Measurements from ENCODE around the gene KRT77.
"Not testable (repeated sequence)": the region's sequence is repeated elsewhere in the genome, so short reads cannot be mapped to it uniquely, and the experiment has no call there.

The KRT77 gene

DNA sequence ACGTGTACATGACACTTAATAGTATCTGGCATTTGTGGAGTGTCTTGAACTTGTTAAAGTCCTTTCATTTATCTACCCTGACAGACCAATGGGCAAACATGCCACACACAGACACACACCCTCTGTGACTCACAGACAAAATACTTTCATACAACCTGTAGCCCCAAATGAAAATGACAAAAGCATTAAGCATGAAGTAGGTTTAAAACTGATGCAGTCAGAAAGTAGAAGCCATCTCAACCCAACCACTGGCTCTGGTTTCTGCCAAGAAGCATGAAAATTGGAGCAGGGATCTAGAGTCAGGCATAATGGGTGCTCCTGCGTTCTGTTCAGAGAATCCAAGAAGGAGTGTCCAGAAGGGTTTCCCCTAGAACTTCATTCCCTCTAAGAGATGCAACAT lies 23.1 kb upstream of the KRT77 start:
- Histone ChIP-seq H3K4me3 (ENCODE audit: low read length in 2 of 2) (no peak overlapping the region), H3K27ac (ENCODE audit: low read length) (no peak overlapping the region), H3K9ac (ENCODE audit: low read length in 2 of 2) (no peak overlapping the region), H3K9me3 (ENCODE audit: control insufficient read depth in 2 of 2, low read length in 2 of 2) (no peaks in the 10 kb centered on the region), H3K4me1 (ENCODE audit: control insufficient read depth, insufficient read depth, low read length) (no peaks in the 10 kb centered on the region), H3K27me3 (ENCODE audit: control insufficient read depth in 1 of 2, insufficient read depth in 2 of 2, low read length in 2 of 2) (peaks cover 3 to 10% of the 10 kb centered on the region in 2 donors), H3K36me3 (ENCODE audit: control insufficient read depth in 2 of 2, insufficient read depth in 2 of 2, low read length in 2 of 2) (no peaks in the 10 kb centered on the region)

DNA sequence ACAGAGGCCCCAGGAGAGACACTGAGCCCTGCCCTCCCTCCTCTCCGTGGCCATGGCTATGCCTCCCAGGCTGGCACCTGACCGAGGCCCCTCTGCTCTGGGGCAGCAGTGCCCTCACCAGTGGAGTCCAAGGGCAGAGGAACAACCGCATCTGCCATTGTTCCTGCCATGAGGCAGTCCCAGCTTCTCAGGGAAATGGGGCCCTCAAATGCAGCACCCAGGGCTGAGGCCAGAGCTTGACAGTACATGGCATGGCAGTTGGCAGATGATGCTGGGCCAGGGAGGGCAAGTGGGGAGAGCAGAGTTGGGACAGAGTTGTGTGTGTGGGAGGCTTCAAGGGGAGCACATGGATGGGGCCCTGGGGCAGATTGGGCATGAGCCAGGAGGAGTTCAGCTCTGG lies 21.1 kb upstream of the KRT77 start:
- Histone ChIP-seq H3K9me3 (ENCODE audit: control insufficient read depth in 2 of 2, low read length in 2 of 2) (no peaks in the 10 kb centered on the region), H3K27ac (ENCODE audit: low read length) (no peak overlapping the region), H3K9ac (ENCODE audit: low read length in 2 of 2) (no peak overlapping the region), H3K4me1 (ENCODE audit: control insufficient read depth, insufficient read depth, low read length) (no peaks in the 10 kb centered on the region), H3K27me3 (ENCODE audit: control insufficient read depth in 1 of 2, insufficient read depth in 2 of 2, low read length in 2 of 2) (peaks cover 3 to 10% of the 10 kb centered on the region in 2 donors), H3K4me3 (ENCODE audit: low read length in 2 of 2) (no peak overlapping the region), H3K36me3 (ENCODE audit: control insufficient read depth in 2 of 2, insufficient read depth in 2 of 2, low read length in 2 of 2) (no peaks in the 10 kb centered on the region)

DNA sequence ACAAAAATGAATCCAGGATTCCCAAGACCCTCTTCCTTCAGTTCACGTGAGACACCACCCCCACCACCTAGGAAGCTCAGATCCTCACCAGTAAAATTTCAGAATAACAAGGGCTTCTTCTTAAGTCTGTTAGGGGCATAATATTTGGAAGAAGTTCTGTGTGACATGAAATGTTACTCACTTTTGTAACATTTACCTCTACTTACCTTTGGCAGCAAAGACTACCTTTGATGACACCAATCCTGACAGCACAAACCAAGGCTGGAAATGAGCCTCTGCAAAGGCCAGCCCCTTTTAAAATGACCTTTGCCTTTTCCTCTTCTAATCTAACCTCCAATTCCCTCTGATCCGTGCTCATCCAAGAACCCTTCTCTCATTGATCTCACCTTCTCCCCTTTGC lies 19.4 kb upstream of the KRT77 start:
- Histone ChIP-seq H3K27ac (ENCODE audit: low read length) (no peak overlapping the region), H3K4me1 (ENCODE audit: control insufficient read depth, insufficient read depth, low read length) (no peaks in the 10 kb centered on the region), H3K9me3 (ENCODE audit: control insufficient read depth in 2 of 2, low read length in 2 of 2) (no peaks in the 10 kb centered on the region), H3K4me3 (ENCODE audit: low read length in 2 of 2) (no peak overlapping the region), H3K27me3 (ENCODE audit: control insufficient read depth in 1 of 2, insufficient read depth in 2 of 2, low read length in 2 of 2) (peaks cover 3 to 8% of the 10 kb centered on the region in 2 donors), H3K36me3 (ENCODE audit: control insufficient read depth in 2 of 2, insufficient read depth in 2 of 2, low read length in 2 of 2) (no peaks in the 10 kb centered on the region), H3K9ac (ENCODE audit: low read length in 2 of 2) (no peak overlapping the region)

DNA sequence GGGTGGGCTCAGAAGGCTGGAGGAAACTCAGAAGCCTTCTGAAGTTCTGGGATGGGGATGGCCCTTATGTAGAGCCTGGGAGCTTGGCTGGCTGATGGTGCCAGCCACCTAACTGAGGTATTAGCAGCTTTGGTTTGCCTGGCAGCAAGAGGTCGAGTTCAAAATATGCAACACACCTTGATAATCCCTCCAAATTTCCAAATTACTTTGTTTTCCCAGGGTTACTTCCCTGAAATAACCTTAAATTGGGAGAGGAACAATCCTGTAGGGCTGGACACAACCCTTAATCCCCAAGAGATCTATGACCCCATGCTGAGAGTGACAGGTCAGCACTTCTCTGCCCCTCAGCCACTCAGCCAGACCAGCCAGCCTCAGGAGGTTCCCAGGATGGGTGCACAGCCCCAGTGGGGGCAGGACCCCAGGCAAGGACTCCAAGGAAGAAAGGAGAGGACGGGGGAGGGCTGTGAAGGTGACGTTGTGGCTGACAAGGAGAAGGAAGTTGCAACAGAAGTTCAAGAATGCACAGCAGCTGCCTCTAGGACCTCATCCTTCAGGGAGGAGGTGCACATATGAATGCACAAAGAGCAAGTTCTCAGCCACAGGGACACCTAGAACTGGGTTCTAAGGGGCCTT lies 18.6 kb upstream of the KRT77 start:
- H3K27ac ChIP-seq (ENCODE audit: low read length): no peak overlapping the region
- peaks cover 3 to 6% of the 10 kb centered on the region in 2 donors for H3K27me3 ChIP-seq (ENCODE audit: control insufficient read depth in 1 of 2, insufficient read depth in 2 of 2, low read length in 2 of 2)
- H3K36me3 ChIP-seq (ENCODE audit: control insufficient read depth in 2 of 2, insufficient read depth in 2 of 2, low read length in 2 of 2): no peaks in the 10 kb centered on the region
- H3K4me1 ChIP-seq (ENCODE audit: control insufficient read depth, insufficient read depth, low read length): no peaks in the 10 kb centered on the region
- H3K9me3 ChIP-seq (ENCODE audit: control insufficient read depth in 2 of 2, low read length in 2 of 2): no peaks in the 10 kb centered on the region
- no peak overlapping the region for H3K4me3 ChIP-seq (ENCODE audit: low read length in 2 of 2)
- H3K9ac ChIP-seq (ENCODE audit: low read length in 2 of 2): no peak overlapping the region

DNA sequence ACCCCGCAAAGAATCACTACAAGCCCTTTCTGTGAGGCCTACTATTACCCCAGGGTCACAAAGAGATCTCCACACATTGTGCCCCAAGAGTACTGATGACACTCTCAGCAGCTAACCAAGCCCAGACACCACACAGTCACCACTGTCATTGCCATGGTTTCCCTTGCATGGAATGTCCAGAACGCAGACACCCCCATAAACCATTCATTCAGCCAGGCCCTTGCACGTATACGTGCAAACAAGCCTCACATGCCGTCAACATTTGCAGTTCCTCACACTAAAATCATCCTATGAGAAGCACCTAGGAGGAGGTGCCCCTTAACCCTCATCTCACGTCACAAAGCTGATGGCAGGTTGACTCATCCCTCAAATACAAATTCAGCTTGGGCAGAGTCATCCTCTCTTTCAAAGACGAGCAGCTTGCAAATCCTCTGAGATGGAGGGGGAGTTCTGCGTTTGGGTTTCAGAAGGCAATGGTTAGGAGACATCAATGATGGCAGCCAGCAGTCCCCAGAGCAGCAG lies 17.1 kb upstream of the KRT77 start:
- Histone ChIP-seq H3K27ac (ENCODE audit: low read length) (no peak overlapping the region), H3K9me3 (ENCODE audit: control insufficient read depth in 2 of 2, low read length in 2 of 2) (no peaks in the 10 kb centered on the region), H3K36me3 (ENCODE audit: control insufficient read depth in 2 of 2, insufficient read depth in 2 of 2, low read length in 2 of 2) (no peaks in the 10 kb centered on the region), H3K9ac (ENCODE audit: low read length in 2 of 2) (no peak overlapping the region), H3K4me3 (ENCODE audit: low read length in 2 of 2) (no peak overlapping the region), H3K4me1 (ENCODE audit: control insufficient read depth, insufficient read depth, low read length) (no peaks in the 10 kb centered on the region), H3K27me3 (ENCODE audit: control insufficient read depth in 1 of 2, insufficient read depth in 2 of 2, low read length in 2 of 2) (peaks cover 3 to 4% of the 10 kb centered on the region in 2 donors)

DNA sequence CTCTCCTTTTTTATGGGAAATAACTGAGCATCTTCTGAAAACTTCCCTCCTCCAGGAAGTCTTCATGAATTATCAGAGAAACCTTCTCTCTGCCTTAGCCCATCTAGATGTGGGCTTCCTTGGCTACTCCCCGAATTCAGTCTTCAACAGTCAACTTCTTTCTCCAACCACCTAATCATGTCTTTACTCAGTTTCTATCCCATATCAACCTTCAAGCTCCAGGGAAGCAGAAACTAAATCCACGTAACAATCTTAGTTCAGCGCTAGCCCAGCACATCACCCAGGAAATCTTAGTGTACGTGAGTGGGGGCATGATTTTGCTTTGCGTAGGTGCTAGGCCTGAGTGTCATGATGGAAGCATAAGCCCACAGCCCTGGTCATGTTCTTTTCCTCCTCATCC lies 12.7 kb upstream of the KRT77 start:
- Histone ChIP-seq H3K4me3 (ENCODE audit: low read length in 2 of 2) (no peak overlapping the region), H3K4me1 (ENCODE audit: control insufficient read depth, insufficient read depth, low read length) (no peaks in the 10 kb centered on the region), H3K9me3 (ENCODE audit: control insufficient read depth in 2 of 2, low read length in 2 of 2) (no peaks in the 10 kb centered on the region), H3K27ac (ENCODE audit: low read length) (no peak overlapping the region), H3K36me3 (ENCODE audit: control insufficient read depth in 2 of 2, insufficient read depth in 2 of 2, low read length in 2 of 2) (no peaks in the 10 kb centered on the region), H3K9ac (ENCODE audit: low read length in 2 of 2) (no peak overlapping the region), H3K27me3 (ENCODE audit: control insufficient read depth in 1 of 2, insufficient read depth in 2 of 2, low read length in 2 of 2) (peaks cover 21 to 22% of the 10 kb centered on the region in 2 donors)

DNA sequence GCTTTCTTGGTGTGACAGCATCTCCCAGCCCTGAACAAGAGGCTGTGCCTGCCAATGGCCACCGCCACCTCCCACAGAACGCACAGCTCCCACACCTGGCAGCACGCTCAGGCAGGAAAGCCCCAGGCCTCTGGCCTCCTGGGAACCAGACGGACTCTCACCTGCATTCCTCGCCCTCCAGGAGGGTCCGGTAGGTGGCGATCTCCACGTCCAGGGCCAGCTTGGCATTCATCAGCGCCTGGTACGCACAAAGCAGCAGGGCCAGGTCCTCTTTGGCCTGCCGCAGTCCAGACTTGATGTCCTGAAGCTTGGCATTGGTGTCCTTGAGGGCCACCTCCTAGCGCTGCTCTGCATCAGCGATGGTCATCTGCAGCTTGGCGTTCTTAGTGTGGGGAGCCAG lies 12.1 kb upstream of the KRT77 start:
- H3K4me3 ChIP-seq (ENCODE audit: low read length in 2 of 2): no peak overlapping the region
- peaks cover 21 to 22% of the 10 kb centered on the region in 2 donors for H3K27me3 ChIP-seq (ENCODE audit: control insufficient read depth in 1 of 2, insufficient read depth in 2 of 2, low read length in 2 of 2)
- H3K36me3 ChIP-seq (ENCODE audit: control insufficient read depth in 2 of 2, insufficient read depth in 2 of 2, low read length in 2 of 2): no peaks in the 10 kb centered on the region
- H3K27ac ChIP-seq (ENCODE audit: low read length): no peak overlapping the region
- no peak overlapping the region for H3K9ac ChIP-seq (ENCODE audit: low read length in 2 of 2)
- H3K9me3 ChIP-seq (ENCODE audit: control insufficient read depth in 2 of 2, low read length in 2 of 2): no peaks in the 10 kb centered on the region
- H3K4me1 ChIP-seq (ENCODE audit: control insufficient read depth, insufficient read depth, low read length): no peaks in the 10 kb centered on the region

DNA sequence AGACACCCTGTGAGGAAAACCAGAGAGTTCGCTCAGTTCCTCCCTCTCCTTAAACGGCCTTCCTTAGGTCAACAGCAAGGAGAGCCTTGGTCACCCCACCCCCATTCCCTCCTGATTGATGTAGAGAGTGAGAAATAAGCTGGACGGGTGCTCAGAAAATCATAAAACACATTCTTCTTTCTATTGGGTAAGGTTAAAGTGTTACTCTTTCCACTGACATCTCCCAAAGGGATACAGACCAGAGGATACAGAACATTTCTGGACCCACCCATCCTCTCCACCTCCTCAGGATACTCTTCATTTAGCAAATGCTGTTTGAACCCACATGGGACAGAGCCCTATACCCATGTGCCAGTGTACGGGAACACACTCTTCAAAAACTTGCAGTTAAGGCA lies 11.6 kb upstream of the KRT77 start:
- Histone ChIP-seq H3K27me3 (ENCODE audit: control insufficient read depth in 1 of 2, insufficient read depth in 2 of 2, low read length in 2 of 2) (peaks cover 21 to 22% of the 10 kb centered on the region in 2 donors), H3K9me3 (ENCODE audit: control insufficient read depth in 2 of 2, low read length in 2 of 2) (no peaks in the 10 kb centered on the region), H3K9ac (ENCODE audit: low read length in 2 of 2) (no peak overlapping the region), H3K4me3 (ENCODE audit: low read length in 2 of 2) (no peak overlapping the region), H3K4me1 (ENCODE audit: control insufficient read depth, insufficient read depth, low read length) (no peaks in the 10 kb centered on the region), H3K36me3 (ENCODE audit: control insufficient read depth in 2 of 2, insufficient read depth in 2 of 2, low read length in 2 of 2) (no peaks in the 10 kb centered on the region), H3K27ac (ENCODE audit: low read length) (no peak overlapping the region)

DNA sequence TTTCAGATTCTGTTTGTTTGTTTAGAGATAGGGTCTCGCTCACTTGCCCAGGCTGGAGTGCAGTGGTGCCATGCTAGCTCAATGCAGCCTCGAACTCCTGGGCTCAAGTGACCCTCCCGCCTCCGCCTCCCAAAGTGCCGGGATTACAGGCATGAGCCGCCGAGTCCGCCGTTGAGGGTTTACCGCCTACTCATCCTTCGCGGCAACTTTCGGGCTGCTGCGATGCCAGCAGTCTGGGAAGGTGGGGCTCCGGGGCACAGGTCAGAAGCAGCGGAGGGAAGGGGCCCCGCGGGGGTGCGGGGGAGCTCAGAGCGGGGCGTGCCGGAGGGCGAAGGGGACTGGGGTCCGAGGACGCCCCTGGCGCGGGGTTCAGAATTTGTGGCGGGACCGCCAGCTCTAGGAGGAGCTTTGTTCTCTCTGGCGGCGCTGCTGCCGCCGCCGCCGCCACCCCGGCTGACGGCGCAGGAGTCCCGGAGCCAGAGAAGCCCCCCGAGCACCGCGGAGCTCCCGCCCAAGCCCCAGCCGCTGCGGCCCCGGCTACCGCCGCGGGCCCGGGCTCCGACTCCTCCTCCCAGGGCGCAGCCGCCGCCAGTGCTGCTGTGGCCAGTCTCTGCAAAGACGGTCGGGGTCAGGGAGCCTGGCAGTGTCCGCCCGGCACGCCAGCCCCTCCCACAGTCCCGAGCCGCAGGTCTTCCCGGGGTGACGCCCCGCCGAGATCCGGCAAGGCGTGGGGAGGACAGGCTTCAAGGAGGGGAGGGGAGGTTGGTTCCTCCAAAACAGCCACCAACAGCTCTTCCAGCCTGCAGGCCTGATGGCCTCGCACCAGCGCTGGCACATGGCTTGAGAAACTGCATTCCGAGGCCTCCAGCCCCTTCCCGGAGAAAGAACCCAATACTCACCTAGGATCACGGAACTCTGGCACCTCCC lies 10.9 kb upstream of the KRT77 start:
- Histone ChIP-seq H3K36me3 (ENCODE audit: control insufficient read depth in 2 of 2, insufficient read depth in 2 of 2, low read length in 2 of 2) (no peaks in the 10 kb centered on the region), H3K27ac (ENCODE audit: low read length) (no peak overlapping the region), H3K9me3 (ENCODE audit: control insufficient read depth in 2 of 2, low read length in 2 of 2) (no peaks in the 10 kb centered on the region), H3K9ac (ENCODE audit: low read length in 2 of 2) (no peak overlapping the region), H3K27me3 (ENCODE audit: control insufficient read depth in 1 of 2, insufficient read depth in 2 of 2, low read length in 2 of 2) (peaks cover 21 to 22% of the 10 kb centered on the region in 2 donors), H3K4me3 (ENCODE audit: low read length in 2 of 2) (peak overlapping the region; percentile 22 to 32), H3K4me1 (ENCODE audit: control insufficient read depth, insufficient read depth, low read length) (no peaks in the 10 kb centered on the region)

DNA sequence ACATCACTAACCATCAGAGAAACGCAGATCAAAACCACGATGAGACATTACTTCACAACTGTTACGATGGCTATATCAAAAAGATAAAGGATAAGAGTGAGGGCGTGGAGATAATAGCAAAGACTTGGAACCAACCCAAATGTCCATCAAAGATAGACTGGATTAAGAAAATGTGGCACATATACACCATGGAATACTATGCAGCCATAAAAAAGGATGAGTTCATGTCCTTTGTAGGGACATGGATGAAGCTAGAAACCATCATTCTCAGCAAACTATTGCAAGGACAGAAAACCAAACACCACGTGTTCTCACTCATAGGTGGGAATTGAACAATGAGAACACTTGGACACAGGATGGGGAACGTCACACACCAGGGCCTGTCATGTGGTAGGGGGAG lies 8.8 kb upstream of the KRT77 start:
- not testable (repeated sequence) for H3K9me3 ChIP-seq (ENCODE audit: control insufficient read depth in 2 of 2, low read length in 2 of 2); H3K36me3 ChIP-seq (ENCODE audit: control insufficient read depth in 2 of 2, insufficient read depth in 2 of 2, low read length in 2 of 2); H3K4me1 ChIP-seq (ENCODE audit: control insufficient read depth, insufficient read depth, low read length); H3K4me3 ChIP-seq (ENCODE audit: low read length in 2 of 2); H3K9ac ChIP-seq (ENCODE audit: low read length in 2 of 2); H3K27ac ChIP-seq (ENCODE audit: low read length)
- peaks cover 22 to 24% of the 10 kb centered on the region in 2 donors for H3K27me3 ChIP-seq (ENCODE audit: control insufficient read depth in 1 of 2, insufficient read depth in 2 of 2, low read length in 2 of 2)

DNA sequence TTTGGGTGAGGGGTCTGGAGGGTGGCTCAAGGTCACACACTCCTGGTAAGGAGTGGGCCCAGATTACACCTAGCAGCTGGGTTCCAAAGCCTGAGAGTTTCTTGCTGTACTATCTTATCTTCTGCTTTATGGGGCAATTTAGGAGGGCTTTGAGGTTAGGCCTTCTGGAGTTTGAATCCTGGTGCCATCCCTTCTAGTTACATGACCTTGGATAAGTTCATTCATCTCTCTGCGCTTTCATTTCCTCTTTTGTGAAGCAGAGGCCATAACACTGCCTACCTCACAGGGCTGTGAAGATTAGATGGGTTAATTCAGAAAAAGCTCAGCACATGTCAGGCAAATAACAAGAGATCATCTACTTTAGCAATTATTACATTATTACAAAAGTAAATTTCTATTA lies 7.4 kb upstream of the KRT77 start:
- Histone ChIP-seq H3K9me3 (ENCODE audit: control insufficient read depth in 2 of 2, low read length in 2 of 2) (no peaks in the 10 kb centered on the region), H3K4me1 (ENCODE audit: control insufficient read depth, insufficient read depth, low read length) (no peaks in the 10 kb centered on the region), H3K27ac (ENCODE audit: low read length) (no peak overlapping the region), H3K9ac (ENCODE audit: low read length in 2 of 2) (no peak overlapping the region), H3K36me3 (ENCODE audit: control insufficient read depth in 2 of 2, insufficient read depth in 2 of 2, low read length in 2 of 2) (no peaks in the 10 kb centered on the region), H3K27me3 (ENCODE audit: control insufficient read depth in 1 of 2, insufficient read depth in 2 of 2, low read length in 2 of 2) (peaks cover 23 to 24% of the 10 kb centered on the region in 2 donors), H3K4me3 (ENCODE audit: low read length in 2 of 2) (no peak overlapping the region)

All from stomach smooth muscle (tissue), 2 donors.